ENCODE data around the gene HIGD2A. TPM values are rescaled to one million over a fixed set of nuclear protein-coding genes. Genes with fewer than 3 reads are reported as not detected.

Gene HIGD2A
- polyA plus RNA-seq, 2 donors, result 151 to 163 TPM

DNA sequence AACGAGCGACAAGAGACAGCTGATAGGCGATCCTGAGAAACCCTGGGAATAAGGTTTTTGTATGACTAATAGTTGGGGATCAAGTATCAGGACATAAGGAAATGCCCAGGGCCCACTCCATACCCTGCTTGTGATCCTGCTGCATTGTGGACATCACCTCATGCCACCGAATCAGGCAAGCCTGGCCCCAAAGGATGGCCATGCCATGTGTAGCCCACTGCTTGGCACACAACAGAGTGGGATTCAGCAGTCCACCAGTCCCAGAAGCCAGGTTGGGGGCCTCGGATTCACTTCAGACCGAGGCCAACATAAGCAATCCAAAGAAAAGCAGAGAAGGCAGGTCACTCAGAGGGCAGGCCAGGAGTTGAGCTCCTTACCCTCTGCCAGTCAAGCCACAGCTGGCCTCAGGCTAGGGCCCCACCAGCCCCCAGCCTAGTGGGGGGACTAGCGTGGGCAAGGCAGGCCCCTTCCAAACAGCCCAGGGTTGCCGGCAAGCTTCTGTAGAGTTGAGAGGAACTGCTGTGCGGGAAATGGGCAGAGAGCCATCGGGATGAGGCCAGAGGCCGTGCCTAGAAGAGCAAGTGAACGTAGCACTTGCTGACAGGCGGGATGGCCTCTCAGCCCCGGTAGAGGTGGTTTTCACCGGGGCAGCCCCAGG is 5.2 kb upstream of the HIGD2A start:
- no peaks in the 10 kb centered on the region for H3K9me3 ChIP-seq (ENCODE audit: control insufficient read depth in 2 of 2, insufficient read depth in 1 of 2, low read depth in 1 of 2, low read length in 1 of 2)
- H3K27ac ChIP-seq (ENCODE audit: low read depth in 2 of 2, low read length in 1 of 2), result no peak overlapping the region
- WGBS, 2 donors, result 87 to 88% methylated on average over 15 of the region's 15 CpGs
- H3K27me3 ChIP-seq (ENCODE audit: control insufficient read depth in 1 of 2, insufficient read depth in 2 of 2, low read length in 2 of 2), result no peaks in the 10 kb centered on the region
- H3K4me1 ChIP-seq (ENCODE audit: control insufficient read depth in 2 of 2, insufficient read depth in 2 of 2, low read length in 1 of 2), result peaks cover 0 to 2% of the 10 kb centered on the region in 2 donors
- H3K36me3 ChIP-seq (ENCODE audit: control insufficient read depth in 2 of 2, insufficient read depth in 2 of 2, low read length in 1 of 2), result peaks cover 4 to 31% of the 10 kb centered on the region in 2 donors
- H3K4me3 ChIP-seq (ENCODE audit: low read depth in 1 of 2, low read length in 2 of 2), result no peak overlapping the region

GRCh38 chr5:176383961-176384360 is 4.6 kb upstream of the HIGD2A start:
- Histone ChIP-seq H3K27ac (ENCODE audit: low read depth in 2 of 2, low read length in 1 of 2) (no peak overlapping the region), H3K9me3 (ENCODE audit: control insufficient read depth in 2 of 2, insufficient read depth in 1 of 2, low read depth in 1 of 2, low read length in 1 of 2) (no peaks in the 10 kb centered on the region), H3K36me3 (ENCODE audit: control insufficient read depth in 2 of 2, insufficient read depth in 2 of 2, low read length in 1 of 2) (peaks cover 4 to 31% of the 10 kb centered on the region in 2 donors), H3K4me1 (ENCODE audit: control insufficient read depth in 2 of 2, insufficient read depth in 2 of 2, low read length in 1 of 2) (peaks cover 0 to 2% of the 10 kb centered on the region in 2 donors), H3K4me3 (ENCODE audit: low read depth in 1 of 2, low read length in 2 of 2) (no peak overlapping the region), H3K27me3 (ENCODE audit: control insufficient read depth in 1 of 2, insufficient read depth in 2 of 2, low read length in 2 of 2) (no peaks in the 10 kb centered on the region)
- WGBS, 2 donors, result 83 to 85% methylated on average over 9 of the region's 9 CpGs

DNA sequence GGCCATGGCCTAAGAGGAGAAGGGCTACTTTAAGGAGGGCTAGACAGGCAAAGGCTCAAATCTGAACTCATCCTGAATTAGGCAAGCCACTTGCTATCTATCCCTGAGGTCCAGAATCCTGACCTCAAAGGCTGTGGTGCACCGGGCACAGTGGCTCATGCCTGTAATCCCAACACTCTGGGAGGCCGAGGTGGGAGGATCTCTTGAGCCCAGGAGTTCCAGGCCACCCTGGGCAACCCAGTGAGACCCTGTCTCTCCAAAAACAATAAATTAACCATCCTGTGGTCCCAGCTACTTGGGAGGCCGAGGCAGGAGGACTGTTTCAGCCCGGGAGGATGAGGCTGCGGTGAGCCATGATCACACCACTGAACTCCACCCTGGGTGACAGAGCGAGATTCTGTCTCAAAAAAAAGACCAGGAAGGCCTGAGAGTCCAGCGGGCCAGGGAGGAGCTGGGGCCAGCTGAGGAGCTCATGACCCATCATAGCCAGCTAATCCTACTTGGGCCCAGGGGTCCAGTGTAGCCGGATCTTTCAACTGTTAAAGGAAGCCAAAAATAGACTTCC is 4.1 kb upstream of the HIGD2A start:
- Histone ChIP-seq H3K9me3 (ENCODE audit: control insufficient read depth in 2 of 2, insufficient read depth in 1 of 2, low read depth in 1 of 2, low read length in 1 of 2) (no peaks in the 10 kb centered on the region), H3K4me3 (ENCODE audit: low read depth in 1 of 2, low read length in 2 of 2) (no peak overlapping the region), H3K4me1 (ENCODE audit: control insufficient read depth in 2 of 2, insufficient read depth in 2 of 2, low read length in 1 of 2) (peaks cover 0 to 2% of the 10 kb centered on the region in 2 donors), H3K27ac (ENCODE audit: low read depth in 2 of 2, low read length in 1 of 2) (no peak overlapping the region), H3K27me3 (ENCODE audit: control insufficient read depth in 1 of 2, insufficient read depth in 2 of 2, low read length in 2 of 2) (no peaks in the 10 kb centered on the region), H3K36me3 (ENCODE audit: control insufficient read depth in 2 of 2, insufficient read depth in 2 of 2, low read length in 1 of 2) (peaks cover 4 to 31% of the 10 kb centered on the region in 2 donors)
- 88% methylated on average over 8 of the region's 8 CpGs for WGBS, 2 donors

GRCh38 chr5:176384991-176385390 is 3.6 kb upstream of the HIGD2A start:
- H3K9me3 ChIP-seq (ENCODE audit: control insufficient read depth in 2 of 2, insufficient read depth in 1 of 2, low read depth in 1 of 2, low read length in 1 of 2), result no peaks in the 10 kb centered on the region
- peaks cover 4 to 31% of the 10 kb centered on the region in 2 donors for H3K36me3 ChIP-seq (ENCODE audit: control insufficient read depth in 2 of 2, insufficient read depth in 2 of 2, low read length in 1 of 2)
- H3K4me3 ChIP-seq (ENCODE audit: low read depth in 1 of 2, low read length in 2 of 2), result no peak overlapping the region
- H3K4me1 ChIP-seq (ENCODE audit: control insufficient read depth in 2 of 2, insufficient read depth in 2 of 2, low read length in 1 of 2), result peaks cover 0 to 2% of the 10 kb centered on the region in 2 donors
- WGBS, 2 donors, result 89 to 93% methylated on average over 12 of the region's 12 CpGs
- no peaks in the 10 kb centered on the region for H3K27me3 ChIP-seq (ENCODE audit: control insufficient read depth in 1 of 2, insufficient read depth in 2 of 2, low read length in 2 of 2)
- no peak overlapping the region for H3K27ac ChIP-seq (ENCODE audit: low read depth in 2 of 2, low read length in 1 of 2)

DNA sequence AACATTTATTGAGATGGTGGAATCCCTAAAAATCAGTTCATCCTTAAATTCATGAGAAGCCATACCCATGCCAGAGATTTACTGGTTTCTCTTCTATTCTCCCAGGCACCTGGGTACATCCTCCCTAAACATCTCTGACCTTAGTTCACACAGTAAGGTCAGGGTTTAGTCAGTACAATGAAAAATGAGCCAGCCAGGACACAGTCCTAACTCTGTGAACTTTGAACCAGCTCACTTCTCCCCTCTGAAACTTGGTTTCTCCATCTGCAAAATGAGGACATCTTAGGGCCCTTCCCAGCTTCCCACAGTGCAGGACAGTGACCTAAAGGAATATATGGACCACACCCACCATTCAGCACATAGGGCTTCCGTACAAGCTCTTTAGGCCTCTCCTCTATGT is 2.1 kb upstream of the HIGD2A start:
- H3K4me1 ChIP-seq (ENCODE audit: control insufficient read depth in 2 of 2, insufficient read depth in 2 of 2, low read length in 1 of 2), result peaks cover 0 to 2% of the 10 kb centered on the region in 2 donors
- H3K9me3 ChIP-seq (ENCODE audit: control insufficient read depth in 2 of 2, insufficient read depth in 1 of 2, low read depth in 1 of 2, low read length in 1 of 2), result no peaks in the 10 kb centered on the region
- no peaks in the 10 kb centered on the region for H3K27me3 ChIP-seq (ENCODE audit: control insufficient read depth in 1 of 2, insufficient read depth in 2 of 2, low read length in 2 of 2)
- H3K36me3 ChIP-seq (ENCODE audit: control insufficient read depth in 2 of 2, insufficient read depth in 2 of 2, low read length in 1 of 2), result peaks cover 4 to 36% of the 10 kb centered on the region in 2 donors
- H3K27ac ChIP-seq (ENCODE audit: low read depth in 2 of 2, low read length in 1 of 2), result no peak overlapping the region
- WGBS, 2 donors, result 68 to 69% methylated on average over 1 of the region's 1 CpG
- H3K4me3 ChIP-seq (ENCODE audit: low read depth in 1 of 2, low read length in 2 of 2), result peak overlapping the region in 1 of 2 donors; percentile 81

- WGBS, 2 donors, result 25 to 28% methylated on average over 8 of the region's 8 CpGs
Measured at GRCh38 chr5:176387384-176387925, 1.1 kb upstream of the HIGD2A start.

DNA sequence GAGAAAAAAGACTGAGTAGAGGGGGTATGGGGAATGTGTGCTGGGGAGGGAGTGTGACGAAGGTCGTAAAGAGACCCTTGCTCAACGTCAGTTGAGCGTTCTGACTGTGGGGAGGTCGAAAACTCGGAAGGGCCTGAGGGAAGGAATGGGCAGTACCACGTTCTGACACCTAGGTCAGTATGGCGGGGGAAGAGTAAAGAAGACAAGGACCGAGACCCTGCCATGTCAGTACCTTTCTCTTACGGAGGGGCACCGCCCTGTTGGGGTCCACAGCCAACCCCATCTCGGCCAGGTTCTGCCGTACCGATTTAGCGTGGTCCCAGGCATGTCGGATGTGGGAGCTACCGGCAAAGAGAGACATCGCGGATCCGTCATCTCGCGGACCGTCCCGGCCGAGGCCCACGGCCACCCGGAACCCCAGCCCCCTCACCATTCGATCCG is 528 bp upstream of the HIGD2A start:
- Histone ChIP-seq H3K9me3 (ENCODE audit: control insufficient read depth in 2 of 2, insufficient read depth in 1 of 2, low read depth in 1 of 2, low read length in 1 of 2) (no peaks in the 10 kb centered on the region), H3K36me3 (ENCODE audit: control insufficient read depth in 2 of 2, insufficient read depth in 2 of 2, low read length in 1 of 2) (peaks cover 4 to 42% of the 10 kb centered on the region in 2 donors), H3K4me3 (ENCODE audit: low read depth in 1 of 2, low read length in 2 of 2) (peak overlapping the region; percentile 75 to 81), H3K27me3 (ENCODE audit: control insufficient read depth in 1 of 2, insufficient read depth in 2 of 2, low read length in 2 of 2) (no peaks in the 10 kb centered on the region), H3K27ac (ENCODE audit: low read depth in 2 of 2, low read length in 1 of 2) (peak overlapping the region; percentile 7 to 100), H3K4me1 (ENCODE audit: control insufficient read depth in 2 of 2, insufficient read depth in 2 of 2, low read length in 1 of 2) (peaks cover 0 to 2% of the 10 kb centered on the region in 2 donors)
- WGBS, 2 donors, result 0% methylated on average over 29 of the region's 29 CpGs

More at GRCh38 chr5:176387384-176387925, 1.1 kb upstream of the HIGD2A start:
- H3K4me3 ChIP-seq (ENCODE audit: low read depth in 1 of 2, low read length in 2 of 2), result peak overlapping the region; percentile 75 to 81
- H3K4me1 ChIP-seq (ENCODE audit: control insufficient read depth in 2 of 2, insufficient read depth in 2 of 2, low read length in 1 of 2), result peaks cover 0 to 2% of the 10 kb centered on the region in 2 donors
- H3K36me3 ChIP-seq (ENCODE audit: control insufficient read depth in 2 of 2, insufficient read depth in 2 of 2, low read length in 1 of 2), result peaks cover 4 to 37% of the 10 kb centered on the region in 2 donors
- H3K9me3 ChIP-seq (ENCODE audit: control insufficient read depth in 2 of 2, insufficient read depth in 1 of 2, low read depth in 1 of 2, low read length in 1 of 2), result no peaks in the 10 kb centered on the region
- no peaks in the 10 kb centered on the region for H3K27me3 ChIP-seq (ENCODE audit: control insufficient read depth in 1 of 2, insufficient read depth in 2 of 2, low read length in 2 of 2)
- no peak overlapping the region for H3K27ac ChIP-seq (ENCODE audit: low read depth in 2 of 2, low read length in 1 of 2)

DNA sequence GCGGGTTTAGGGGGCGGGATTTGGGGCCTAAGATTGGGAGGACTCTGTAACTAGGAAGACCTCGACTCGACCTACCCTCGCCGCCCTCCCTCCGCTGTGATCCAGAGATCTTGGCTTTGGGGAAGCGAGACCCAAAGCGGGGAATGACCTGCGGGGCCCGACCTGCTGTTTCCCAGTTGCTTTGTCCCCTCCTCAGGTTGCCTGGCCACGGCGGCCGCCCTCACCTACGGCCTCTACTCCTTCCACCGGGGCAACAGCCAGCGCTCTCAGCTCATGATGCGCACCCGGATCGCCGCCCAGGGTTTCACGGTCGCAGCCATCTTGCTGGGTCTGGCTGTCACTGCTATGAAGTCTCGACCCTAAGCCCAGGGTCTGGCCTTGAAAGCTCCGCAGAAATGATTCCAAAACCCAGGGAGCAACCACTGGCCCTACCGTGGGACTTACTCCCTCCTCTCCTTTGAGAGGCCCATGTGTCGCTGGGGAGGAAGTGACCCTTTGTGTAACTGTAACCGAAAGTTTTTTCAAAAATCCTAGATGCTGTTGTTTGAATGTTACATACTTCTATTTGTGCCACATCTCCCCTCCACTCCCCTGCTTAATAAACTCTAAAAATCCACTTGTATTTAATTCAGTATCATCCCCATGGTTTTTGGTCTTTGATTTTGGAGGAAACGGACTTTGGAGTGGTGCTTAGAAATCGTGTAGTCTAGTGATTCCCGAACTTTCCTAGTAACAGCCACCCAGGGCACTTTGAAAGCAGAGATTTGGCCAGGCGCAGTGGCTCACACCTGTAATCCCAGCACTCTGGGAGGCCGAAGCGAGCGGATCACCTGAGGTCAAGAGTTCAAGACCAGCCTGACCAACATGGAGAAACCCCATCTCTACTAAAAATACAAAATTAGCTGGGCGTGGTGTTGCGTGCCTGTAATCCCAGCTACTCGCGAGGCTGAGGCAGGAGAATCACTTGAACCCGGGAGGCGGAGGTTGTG is 878 bp downstream of the HIGD2A start:
- peak overlapping the region; percentile 75 to 81 for H3K4me3 ChIP-seq (ENCODE audit: low read depth in 1 of 2, low read length in 2 of 2)
- H3K27me3 ChIP-seq (ENCODE audit: control insufficient read depth in 1 of 2, insufficient read depth in 2 of 2, low read length in 2 of 2), result no peaks in the 10 kb centered on the region
- 26 to 30% methylated on average over 34 to 41 of the region's 41 CpGs for WGBS, 2 donors
- peaks cover 0 to 2% of the 10 kb centered on the region in 2 donors for H3K4me1 ChIP-seq (ENCODE audit: control insufficient read depth in 2 of 2, insufficient read depth in 2 of 2, low read length in 1 of 2)
- H3K27ac ChIP-seq (ENCODE audit: low read depth in 2 of 2, low read length in 1 of 2), result peak overlapping the region; percentile 99 to 100
- H3K9me3 ChIP-seq (ENCODE audit: control insufficient read depth in 2 of 2, insufficient read depth in 1 of 2, low read depth in 1 of 2, low read length in 1 of 2), result no peaks in the 10 kb centered on the region
- peaks cover 4 to 35% of the 10 kb centered on the region in 2 donors for H3K36me3 ChIP-seq (ENCODE audit: control insufficient read depth in 2 of 2, insufficient read depth in 2 of 2, low read length in 1 of 2)

- H3K36me3 ChIP-seq (ENCODE audit: control insufficient read depth in 2 of 2, insufficient read depth in 2 of 2, low read length in 1 of 2), result peaks cover 7 to 37% of the 10 kb centered on the region in 2 donors
Measured at GRCh38 chr5:176391479-176391878, 2.9 kb downstream of the HIGD2A start.

More at GRCh38 chr5:176391479-176391878, 2.9 kb downstream of the HIGD2A start:
- Histone ChIP-seq H3K4me1 (ENCODE audit: control insufficient read depth in 2 of 2, insufficient read depth in 2 of 2, low read length in 1 of 2) (peaks cover 0 to 2% of the 10 kb centered on the region in 2 donors), H3K27ac (ENCODE audit: low read depth in 2 of 2, low read length in 1 of 2) (no peak overlapping the region), H3K4me3 (ENCODE audit: low read depth in 1 of 2, low read length in 2 of 2) (no peak overlapping the region), H3K27me3 (ENCODE audit: control insufficient read depth in 1 of 2, insufficient read depth in 2 of 2, low read length in 2 of 2) (no peaks in the 10 kb centered on the region), H3K9me3 (ENCODE audit: control insufficient read depth in 2 of 2, insufficient read depth in 1 of 2, low read depth in 1 of 2, low read length in 1 of 2) (no peaks in the 10 kb centered on the region)
- WGBS, 2 donors, result 86% methylated on average over 4 of the region's 4 CpGs
